Measurements from ENCODE around the gene GID8. TPM values are rescaled to one million over a fixed set of nuclear protein-coding genes. Genes with fewer than 3 reads are reported as not detected.

The GID8 gene
- total and polyA plus RNA-seq, 2 of the 4 experiments (the other 2 are of a cell fraction) = 21.5 to 33.9 TPM

DNA sequence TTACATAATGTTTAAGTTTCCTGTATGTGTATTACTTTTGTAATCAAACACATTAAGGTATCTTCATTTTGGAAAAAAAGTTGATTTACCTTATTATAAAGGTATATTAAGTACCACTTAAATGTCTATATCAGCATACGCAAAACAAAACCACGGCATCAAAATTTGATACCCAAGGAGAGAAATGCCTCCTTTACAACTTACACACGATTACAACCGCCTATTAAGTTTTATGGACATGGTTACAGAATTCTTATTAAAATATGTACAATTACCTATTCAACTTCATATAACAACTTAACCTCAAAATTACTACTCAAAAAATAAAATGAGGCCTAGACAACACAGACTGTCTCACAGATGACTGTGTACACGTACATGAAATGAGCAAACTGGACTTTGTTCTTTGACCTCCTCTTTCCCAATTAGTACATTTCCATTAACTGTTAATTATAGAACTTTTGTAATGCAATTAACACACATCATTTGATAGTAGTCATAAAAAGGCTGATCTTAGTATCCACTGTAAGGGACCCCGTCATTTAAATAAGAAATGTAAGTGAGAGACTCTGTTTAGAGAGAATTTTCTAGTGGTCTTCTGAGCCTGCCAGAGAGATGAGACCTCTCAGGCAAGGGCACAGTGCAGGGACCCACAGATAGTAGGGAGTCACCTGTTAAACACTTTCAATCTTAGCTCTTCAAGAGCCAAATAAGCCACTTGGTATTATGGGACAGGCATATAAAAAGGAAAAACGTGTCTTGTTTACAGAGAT lies 14.1 kb upstream of the GID8 start:
- Histone ChIP-seq H3K23ac (ENCODE audit: low read depth, low read length) (peak overlapping the region; percentile 69; the same call in 1 of the 2 replicates), H3K9me3 (ENCODE audit: control insufficient read depth, insufficient read depth, low read length) (no peaks in the 10 kb centered on the region), H3K4me1 (ENCODE audit: control insufficient read depth, insufficient read depth, low read length) (peaks cover 23% of the 10 kb centered on the region), H4K8ac (ENCODE audit: low read depth in 2 of 2, low read length in 2 of 2) (no peak overlapping the region), H3K18ac (ENCODE audit: low read depth, low read length) (no peak overlapping the region), H4K5ac (ENCODE audit: low read depth, low read length) (no peak overlapping the region), H3K4me3 (ENCODE audit: insufficient read depth, low read depth, low read length) (no peak overlapping the region; the same call in 1 of the 2 replicates), H3K4ac (ENCODE audit: low read depth, low read length) (no peak overlapping the region; the same call in 1 of the 2 replicates), H2BK120ac (ENCODE audit: low read depth, low read length) (no peak overlapping the region), H3K56ac (ENCODE audit: extremely low read depth, insufficient read depth, low read length) (no peak overlapping the region), H3K9ac (ENCODE audit: low read depth, low read length) (no peak overlapping the region), H2AK9ac (replicated peaks; ENCODE audit: low read depth, low read length, poor library complexity) (no peak overlapping the region), H2BK5ac (ENCODE audit: low read depth, low read length, poor library complexity, severe bottlenecking) (peak overlapping the region; percentile 20), H3K36me3 (ENCODE audit: control insufficient read depth, insufficient read depth, low read length) (no peaks in the 10 kb centered on the region), H2AFZ (replicated peaks; ENCODE audit: low read length, poor library complexity) (no peak overlapping the region), H3K4me2 (ENCODE audit: low read depth, low read length) (peak overlapping the region; percentile 92), H3K9me1 (ENCODE audit: insufficient read depth, low read length) (peaks cover 22% of the 10 kb centered on the region), H2AK5ac (ENCODE audit: low read depth, low read length) (no peak overlapping the region), H3K27ac (ENCODE audit: insufficient read depth, low read length) (no peak overlapping the region), H3K14ac (replicated peaks; ENCODE audit: low read depth, low read length) (no peak overlapping the region), H4K20me1 (ENCODE audit: insufficient read depth, low read length) (peaks cover 80% of the 10 kb centered on the region), H2BK20ac (ENCODE audit: low read depth, low read length) (no peak overlapping the region), H4K91ac (ENCODE audit: insufficient read depth, low read depth, low read length) (no peak overlapping the region), H3K79me1 (ENCODE audit: low read depth in 1 of 2, low read length in 2 of 2) (peaks cover 10 to 77% of the 10 kb centered on the region in 2 experiments), H2BK15ac (ENCODE audit: low read depth, low read length) (no peak overlapping the region), H3K27me3 (ENCODE audit: control insufficient read depth, insufficient read depth, low read length) (no peaks in the 10 kb centered on the region)
- ChIA-PET POLR2A (ENCODE audit: unreplicated experiment) (no interaction called here), CTCF (interaction anchor here (0.9 kb wide), 1 partner anchor 17 kb away, joined by 3 read pairs; no protein-coding TSS in a partner anchor)
- no CpG with 5 or more reads among the region's 7 CpGs for WGBS, 2 experiments (ENCODE audit: extremely low coverage in 2 of 2, insufficient read length in 1 of 2)
- dilution Hi-C loops (cut with HindIII; ENCODE audit: low sequenced_read_pairs, unreplicated experiment) (no loop called here), intact Hi-C loops (cut with micrococcal nuclease) (loop anchor here (2.0 kb wide), 1 partner anchor 23 kb away; no protein-coding TSS in a partner anchor), in situ Hi-C loops (cut with MboI; ENCODE audit: low sequenced_read_pairs) (no loop called here)
- no TSS peak for BruUV-seq (replicated peaks)
- ATAC-seq (ENCODE audit: low read depth) (no peak), DNase-seq (no peak)
- TF ChIP-seq, protein P1, sequence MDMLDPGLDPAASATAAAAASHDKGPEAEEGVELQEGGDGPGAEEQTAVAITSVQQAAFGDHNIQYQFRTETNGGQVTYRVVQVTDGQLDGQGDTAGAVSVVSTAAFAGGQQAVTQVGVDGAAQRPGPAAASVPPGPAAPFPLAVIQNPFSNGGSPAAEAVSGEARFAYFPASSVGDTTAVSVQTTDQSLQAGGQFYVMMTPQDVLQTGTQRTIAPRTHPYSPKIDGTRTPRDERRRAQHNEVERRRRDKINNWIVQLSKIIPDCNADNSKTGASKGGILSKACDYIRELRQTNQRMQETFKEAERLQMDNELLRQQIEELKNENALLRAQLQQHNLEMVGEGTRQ (IDR thresholded peaks at IDR 0.05; ENCODE audit: low read depth, low read length) = no peak
- TF ChIP-seq, protein P2, sequence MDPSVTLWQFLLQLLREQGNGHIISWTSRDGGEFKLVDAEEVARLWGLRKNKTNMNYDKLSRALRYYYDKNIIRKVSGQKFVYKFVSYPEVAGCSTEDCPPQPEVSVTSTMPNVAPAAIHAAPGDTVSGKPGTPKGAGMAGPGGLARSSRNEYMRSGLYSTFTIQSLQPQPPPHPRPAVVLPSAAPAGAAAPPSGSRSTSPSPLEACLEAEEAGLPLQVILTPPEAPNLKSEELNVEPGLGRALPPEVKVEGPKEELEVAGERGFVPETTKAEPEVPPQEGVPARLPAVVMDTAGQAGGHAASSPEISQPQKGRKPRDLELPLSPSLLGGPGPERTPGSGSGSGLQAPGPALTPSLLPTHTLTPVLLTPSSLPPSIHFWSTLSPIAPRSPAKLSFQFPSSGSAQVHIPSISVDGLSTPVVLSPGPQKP (IDR thresholded peaks at IDR 0.05; ENCODE audit: borderline replicate concordance, low read depth, low read length) = no peak
- TF ChIP-seq MAZ (IDR thresholded peaks at IDR 0.05; ENCODE audit: borderline replicate concordance, low read depth, low read length) = no peak

Measured in IMR-90 (cell line).